GM15510 (cell line): Measurements from ENCODE around the gene ELAVL2.

Source experiments
- POLR2A ChIP-seq: IDR thresholded peaks from 3 replicates; pipeline ENCODE4 v1.6.1; 2011; ENCODE audit warnings: borderline replicate concordance; ENCODE audit not compliant: insufficient read length; ENCODE audit errors: extremely low read depth

The ELAVL2 gene

DNA sequence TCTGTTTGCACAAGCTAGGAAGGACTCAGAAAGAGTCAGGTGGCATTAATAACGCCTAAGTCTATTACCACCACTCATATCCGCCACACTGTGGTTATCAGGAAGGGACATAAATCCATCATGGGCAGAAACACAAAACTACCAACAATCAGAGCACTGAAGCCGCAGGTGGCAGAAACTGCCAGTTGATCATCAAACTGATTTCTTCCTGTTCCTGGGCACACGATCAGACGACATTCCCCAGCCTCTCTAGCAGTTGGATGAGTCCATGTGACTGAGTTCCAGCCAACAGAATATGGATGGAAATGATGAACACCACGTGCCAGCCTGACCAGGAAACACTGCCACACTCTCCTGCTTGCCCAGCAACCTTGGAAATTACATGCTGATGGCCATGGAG, 181.7 kb downstream of the ELAVL2 start:
- no peak for TF ChIP-seq POLR2A

DNA sequence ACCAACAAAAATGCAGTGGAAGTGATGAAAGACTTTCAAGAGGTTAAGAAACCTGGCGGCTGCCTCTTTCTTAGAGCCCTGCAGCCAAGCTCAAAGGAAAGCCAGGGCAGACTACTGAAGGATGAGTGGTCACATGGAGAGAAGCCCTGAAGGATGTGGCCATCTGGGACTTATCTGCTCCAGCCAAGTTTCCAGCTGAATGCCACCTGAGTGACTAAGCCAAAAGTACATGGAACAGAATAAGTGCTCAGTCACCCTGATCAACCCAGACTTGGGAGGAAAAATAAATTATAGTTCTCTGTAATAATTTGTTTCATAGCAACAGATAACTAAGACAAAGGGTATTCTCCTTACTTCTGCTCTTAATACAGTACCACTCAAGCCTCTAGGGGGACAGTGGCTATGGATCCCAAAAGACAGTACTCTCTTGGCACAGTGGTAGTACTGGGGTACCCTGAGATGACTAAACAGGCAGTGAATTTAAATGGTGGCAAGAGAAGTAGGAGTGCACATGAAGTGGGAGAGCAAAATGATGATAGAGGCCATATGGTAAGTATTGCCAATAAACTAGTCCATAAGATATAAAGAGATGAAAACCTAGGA, 182.3 kb downstream of the ELAVL2 start:
- TF ChIP-seq POLR2A: no peak
